ENCODE measurements around the gene CRMP1.
"Not testable (repeated sequence)": the region's sequence is repeated elsewhere in the genome, so short reads cannot be mapped to it uniquely, and the experiment has no call there.

Gene CRMP1

DNA sequence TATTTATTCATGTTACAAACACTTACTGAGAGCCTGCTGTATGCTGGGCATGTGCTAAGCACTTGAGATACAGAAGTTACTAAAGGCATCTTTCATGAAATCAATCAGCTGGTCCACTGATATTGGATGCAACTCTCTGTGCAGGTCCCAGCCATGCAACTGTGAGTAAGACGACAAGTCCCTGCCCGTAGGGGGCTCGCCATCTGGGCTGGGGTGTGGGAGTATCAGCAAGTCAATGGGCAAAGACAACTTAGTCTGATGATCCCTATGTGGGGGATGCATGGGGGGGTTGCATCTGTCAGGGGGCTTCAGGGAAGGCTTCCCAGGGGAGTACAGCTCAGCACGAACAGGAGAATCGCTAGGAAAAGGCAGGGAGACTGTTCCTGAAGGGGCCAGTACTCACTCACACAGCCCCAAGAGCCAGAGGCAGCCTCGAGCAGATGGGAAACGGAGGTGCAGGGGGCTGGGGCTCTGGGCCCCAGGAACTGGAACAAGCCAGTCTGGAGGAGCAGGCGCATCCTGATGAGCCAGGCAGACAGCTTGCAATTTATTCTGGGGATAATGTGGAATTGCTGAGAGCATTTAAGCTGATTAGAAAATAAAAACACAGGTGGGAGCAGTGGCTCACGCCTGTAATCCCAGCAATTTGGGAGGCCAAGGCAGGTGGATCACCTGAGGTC lies 40.2 kb downstream of the CRMP1 start:
- DNase-seq, result no peak

DNA sequence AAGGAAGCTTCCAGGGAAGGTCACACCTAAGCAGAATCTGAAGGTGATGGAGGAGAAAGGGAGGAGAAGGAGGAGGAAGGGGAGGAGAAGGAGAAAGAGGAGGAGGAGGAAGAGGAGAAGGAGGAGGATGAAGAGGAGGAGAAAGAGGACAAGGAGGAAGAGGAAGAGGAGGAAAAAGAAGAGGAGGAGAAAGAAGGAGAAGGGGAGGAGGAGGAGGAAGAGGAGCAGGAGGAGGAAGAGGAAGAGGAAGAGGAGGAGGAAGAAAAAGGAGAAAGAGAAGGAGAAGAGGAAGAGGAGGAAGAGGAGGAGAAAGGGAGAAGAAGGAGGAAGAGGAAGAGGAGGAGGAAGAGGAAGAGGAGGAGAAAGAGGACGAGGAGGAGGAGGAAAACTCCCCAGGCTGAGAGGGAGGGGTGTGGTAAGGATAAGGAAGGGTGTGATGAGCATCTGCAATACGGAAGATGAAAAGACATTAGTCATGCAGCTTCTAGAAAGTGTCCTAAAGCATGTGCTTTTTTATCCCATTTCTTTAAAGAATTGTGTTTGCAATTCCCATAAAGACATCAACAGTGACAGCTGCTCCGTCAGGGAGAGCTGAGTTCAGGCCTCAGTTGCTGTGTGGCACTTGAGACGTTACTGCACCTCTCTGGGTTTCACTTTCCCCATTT lies 41.1 kb downstream of the CRMP1 start:
- no peak for DNase-seq

DNA sequence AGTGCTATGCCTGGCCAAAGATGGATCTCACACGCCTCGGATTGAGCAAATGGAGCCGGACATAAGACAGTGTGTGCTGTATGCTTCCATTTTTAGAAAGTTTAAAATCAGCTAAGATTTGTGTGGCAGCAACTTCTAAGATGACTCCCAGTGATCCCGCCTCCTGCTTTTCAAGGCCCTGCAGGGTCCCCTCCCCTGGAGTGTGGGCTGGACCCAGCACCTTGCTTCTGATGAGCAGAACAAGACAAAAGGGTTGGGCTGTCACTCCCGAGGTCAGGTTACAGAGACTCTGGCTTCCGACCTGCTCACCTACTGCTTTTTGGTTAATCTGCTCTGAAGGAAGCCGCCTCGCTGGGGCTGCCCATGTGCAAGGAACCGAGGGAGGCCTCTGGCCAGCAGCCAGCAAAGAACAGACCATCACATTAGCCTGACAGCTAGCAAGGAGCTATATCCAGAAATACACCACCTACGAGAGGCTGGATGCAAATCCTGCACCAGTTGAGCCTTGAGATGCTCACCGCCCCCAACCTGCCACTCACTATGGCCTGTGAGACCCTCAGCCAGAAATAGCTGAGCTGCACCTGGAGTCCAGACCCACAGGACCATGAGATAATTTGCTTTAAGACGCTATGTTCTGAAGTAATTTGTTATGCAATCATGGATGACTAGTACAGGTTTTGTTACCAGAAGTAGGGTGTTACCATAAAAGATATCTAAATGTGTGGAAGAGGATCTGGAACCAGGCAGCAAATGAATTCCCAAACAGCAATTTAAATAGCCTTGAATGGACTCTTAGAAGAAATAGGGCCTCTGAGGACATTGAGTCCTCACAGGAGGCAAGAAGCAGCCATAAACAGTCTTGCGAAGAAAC lies 47.6 kb downstream of the CRMP1 start:
- no peak for DNase-seq

DNA sequence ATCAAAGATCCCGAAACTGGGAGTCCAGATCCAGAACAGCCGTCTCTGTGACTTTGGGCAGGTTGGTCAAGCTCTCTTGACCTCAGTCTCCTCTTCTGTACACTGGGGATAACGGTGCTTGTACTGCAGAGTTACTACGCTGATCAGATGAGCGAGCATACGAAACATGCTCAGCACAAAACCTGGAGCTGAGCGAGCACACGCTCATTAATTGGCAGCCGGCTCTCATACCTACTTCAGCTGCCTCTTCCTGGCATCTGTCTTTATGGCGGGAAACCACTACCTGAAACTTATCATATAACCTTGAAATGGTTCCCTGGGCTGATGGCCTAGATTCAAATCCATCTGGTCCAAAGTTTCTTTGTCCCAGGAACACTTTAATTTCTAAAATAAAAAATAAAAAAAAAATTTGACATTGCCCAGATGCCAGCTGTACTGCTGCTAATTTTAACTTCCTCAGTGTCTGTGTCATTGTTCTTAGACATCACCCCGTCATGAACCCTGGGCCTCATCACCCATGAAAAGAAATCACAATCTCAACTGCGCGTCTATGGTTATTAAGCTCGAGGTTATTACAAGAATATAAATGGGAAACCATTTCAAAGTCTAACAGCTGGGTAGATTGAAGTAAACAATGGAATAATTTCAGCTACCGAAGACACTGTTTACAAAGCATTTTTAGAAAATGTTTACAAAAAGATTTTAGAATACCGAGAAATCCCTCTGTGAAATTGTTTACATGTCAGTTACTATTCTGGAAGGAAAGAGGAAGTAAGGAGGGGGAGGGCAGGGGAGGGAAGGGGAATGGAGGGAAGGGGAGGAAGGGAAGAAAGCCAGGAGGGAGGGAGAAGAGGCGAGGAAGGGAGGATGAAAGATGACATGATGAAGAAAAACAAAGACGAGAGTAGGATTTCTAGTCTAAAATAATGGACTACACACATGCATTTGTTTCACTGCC lies 49.0 kb downstream of the CRMP1 start:
- DNase-seq, result no peak

DNA sequence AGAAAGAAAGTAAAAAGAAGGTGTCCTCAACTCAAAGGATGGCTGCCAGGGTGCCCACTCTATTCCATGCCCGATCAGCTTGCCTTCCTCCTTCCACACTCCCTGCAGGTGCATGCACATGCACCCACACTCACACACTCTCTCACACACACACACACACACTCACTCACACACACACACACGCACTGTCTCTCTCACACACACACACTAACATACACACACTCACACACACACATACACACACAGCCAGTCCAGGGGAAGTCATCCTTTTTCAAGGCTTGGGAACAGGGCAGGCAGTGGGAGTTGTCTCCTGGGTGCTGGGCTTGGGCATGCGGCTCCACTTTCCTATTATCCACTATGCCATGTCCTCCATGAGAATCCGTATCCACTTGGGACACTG lies 50.4 kb downstream of the CRMP1 start:
- DNase-seq, result no peak

DNA sequence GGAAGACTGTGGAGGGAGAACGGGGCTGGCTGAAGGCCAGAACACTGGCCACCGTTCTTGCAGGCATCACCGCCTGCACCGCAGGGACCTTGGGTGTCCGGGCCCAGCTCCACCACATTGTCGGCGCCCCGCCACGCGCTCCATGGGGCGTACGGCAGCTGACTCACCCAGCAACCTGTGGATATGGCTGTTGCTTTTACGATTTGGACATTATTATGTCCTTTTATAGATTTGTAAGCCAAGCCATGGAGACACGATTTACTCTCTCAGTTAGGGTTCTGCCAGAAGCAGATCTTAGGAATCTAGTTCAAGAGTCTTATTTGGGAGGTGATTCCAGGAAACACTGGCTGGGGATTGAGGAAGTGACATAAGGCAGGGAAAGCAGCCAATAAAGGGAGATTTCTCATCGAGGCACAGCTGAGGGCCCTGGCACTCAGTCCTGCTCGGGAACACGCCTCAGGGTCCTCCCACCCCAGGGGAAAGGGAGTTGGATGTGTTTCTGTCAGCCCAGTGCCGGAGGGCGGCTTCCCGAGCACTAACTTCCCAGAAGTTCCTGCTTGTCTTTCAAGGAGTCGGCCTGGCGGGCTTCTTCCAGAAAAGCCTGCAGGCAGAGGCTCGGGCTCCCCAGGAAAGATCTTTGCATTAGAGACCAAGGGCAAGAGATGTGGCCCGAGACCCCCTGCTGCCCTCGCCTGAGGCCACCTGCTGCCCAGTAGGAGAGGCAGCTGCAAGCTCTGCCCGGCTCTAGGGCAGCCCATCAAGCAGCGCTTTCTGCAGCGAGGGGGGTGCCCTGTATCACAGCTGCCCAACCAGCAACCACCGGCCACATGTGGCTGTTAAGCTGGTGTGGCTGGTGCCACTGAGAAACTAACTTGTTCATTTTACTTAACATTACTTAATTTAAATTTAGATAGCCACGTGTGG lies 52.9 kb downstream of the CRMP1 start:
- no peak for DNase-seq

DNA sequence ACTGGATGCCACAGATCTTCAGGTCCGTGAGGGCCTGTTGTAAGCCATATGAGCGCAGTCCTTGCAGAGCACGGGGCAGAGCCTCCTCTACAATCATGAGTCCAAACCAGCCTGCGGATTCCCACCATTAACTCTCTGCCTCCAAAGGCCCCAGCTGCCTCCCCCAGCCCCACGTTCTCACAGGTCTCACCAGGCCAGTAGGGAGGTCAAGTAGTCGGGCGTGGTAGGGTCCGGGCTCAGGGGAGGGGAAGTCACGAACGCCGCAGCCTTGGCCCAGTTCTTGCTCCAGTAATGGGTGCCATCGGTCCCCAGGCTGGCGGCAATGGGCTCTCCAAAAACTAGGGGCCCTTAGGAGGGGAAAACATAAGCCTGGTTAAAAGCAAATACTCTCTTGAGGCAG lies 53.6 kb downstream of the CRMP1 start:
- DNase-seq, result no peak

DNA sequence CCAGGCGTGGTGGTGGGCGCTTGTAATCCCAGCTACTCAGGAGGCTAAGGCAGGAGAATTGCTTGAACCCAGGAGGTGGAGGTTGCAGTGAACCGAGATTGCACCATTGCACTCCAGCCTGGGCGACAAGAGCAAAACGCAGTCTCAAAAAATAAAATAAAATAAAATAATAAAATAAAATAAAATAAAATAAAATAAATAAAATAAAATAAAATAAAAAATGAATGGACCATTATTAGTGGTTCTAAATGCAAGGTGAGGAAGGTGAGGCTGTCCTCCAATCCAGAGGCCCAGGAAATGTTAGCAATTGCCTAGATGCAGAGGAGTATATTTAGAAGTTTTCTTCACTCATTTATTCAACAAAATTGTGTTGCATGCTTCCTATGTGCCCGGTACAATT lies 55.4 kb downstream of the CRMP1 start:
- not testable (repeated sequence) for DNase-seq

DNA sequence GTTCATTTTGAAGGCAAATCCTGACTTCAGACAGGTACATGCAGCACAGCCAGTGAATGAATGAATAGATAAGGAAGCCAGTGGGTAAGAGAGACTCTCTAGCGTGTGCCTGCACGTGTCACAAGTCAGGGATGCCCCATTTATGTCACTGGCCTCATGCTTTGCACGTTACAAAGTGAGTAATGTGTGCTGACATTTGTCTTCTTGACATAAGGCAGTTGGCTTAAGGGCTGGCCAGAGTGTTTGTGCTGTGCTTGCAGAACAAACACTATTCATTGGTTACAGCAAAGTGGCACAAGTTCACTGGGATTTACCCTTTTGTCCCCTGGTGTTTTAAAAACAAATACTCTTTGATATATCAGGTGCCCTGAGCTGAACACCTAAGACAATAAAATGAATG lies 55.9 kb downstream of the CRMP1 start:
- DNase-seq, result no peak

DNA sequence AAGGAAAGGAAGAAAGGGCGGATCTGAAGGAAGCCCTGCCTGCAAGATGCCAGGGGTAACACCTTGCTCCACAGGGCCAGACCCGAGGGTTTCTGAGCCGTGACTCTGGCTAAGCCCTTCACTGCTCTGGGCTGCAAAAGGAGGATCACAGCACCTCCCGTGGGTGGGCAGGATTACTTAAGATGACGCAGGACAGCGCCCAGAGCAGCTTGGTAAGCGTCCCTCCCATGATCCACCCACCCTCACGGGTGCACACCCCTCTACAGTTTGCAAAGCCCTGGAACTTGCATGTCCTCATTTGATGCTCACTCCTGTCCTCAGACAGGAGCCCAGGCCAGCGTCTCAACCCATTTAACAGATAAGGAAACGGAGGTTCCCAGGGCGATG lies 64.9 kb downstream of the CRMP1 start:
- no peak for DNase-seq

DNA sequence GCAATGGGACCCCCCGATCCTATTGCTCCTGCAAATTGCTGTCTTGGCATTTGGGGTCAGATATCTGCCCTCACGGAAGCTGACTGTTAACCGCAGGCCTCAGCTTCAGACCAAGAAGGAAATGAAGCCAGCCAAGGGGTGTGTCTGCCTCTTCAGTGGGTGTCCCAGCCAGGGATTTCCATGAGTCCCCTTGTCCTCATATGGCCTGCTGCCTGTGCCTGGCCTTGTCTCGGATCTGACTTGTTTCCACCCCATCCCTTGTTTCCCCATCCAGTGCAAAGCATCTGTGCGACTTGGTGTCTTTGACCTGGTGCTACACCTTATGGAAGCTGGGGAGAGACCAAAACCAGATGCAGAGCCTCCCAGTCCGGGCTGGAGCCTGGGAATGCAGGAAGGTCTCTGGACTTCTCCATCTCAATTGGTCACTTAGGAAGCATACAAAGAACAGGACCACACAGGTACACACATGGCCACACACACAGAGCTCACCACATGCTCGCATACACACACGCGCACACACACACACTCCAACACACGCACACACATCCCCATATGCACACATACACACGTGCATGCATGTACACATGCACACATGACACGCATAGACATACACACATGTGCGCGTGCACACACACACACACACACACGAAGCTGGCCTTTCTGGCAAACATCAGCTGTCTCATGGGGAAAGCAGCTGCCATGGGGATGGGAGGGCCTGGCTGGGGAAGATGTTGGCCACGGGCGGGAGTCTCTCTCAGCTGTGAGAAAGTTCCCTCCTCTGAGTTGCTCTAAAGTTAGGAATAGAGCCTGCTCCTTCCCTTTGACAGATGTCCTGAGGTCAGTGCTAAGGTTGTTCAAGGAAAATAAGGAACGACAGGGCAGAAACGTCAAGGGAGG lies 65.5 kb downstream of the CRMP1 start:
- no peak for DNase-seq

DNA sequence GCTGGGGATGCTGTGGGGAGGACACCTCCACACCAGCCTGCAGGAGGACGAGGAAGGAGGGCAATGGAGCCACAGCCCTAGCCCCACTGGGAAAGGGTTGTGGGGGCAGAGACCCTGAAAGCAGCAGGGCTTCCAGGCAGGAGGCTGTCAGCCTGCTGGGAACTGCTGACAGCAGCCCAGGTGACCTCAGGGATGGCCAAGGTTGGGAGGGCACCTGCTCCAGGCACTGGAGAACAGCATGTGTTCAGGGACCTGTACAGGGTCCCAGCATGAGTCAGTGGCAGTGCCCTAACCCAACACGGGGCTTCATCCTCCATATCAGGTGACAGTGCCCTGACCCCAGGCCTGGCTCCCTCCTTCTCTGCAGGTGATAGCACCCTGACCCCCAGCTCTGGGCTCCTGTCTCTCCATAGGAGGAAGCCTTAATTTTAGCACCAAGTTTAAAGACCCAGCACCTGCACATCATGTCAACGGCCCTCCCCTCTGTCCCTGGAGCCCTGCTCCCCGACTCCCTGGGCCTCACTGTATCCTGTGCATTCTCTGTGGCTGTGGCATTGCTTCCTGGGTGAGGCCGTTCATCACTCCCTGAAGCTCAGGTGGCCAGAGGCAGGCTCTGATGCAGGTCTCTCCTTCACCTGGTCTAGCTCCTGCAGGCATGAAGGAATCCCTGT lies 66.3 kb downstream of the CRMP1 start:
- DNase-seq, result no peak

DNA sequence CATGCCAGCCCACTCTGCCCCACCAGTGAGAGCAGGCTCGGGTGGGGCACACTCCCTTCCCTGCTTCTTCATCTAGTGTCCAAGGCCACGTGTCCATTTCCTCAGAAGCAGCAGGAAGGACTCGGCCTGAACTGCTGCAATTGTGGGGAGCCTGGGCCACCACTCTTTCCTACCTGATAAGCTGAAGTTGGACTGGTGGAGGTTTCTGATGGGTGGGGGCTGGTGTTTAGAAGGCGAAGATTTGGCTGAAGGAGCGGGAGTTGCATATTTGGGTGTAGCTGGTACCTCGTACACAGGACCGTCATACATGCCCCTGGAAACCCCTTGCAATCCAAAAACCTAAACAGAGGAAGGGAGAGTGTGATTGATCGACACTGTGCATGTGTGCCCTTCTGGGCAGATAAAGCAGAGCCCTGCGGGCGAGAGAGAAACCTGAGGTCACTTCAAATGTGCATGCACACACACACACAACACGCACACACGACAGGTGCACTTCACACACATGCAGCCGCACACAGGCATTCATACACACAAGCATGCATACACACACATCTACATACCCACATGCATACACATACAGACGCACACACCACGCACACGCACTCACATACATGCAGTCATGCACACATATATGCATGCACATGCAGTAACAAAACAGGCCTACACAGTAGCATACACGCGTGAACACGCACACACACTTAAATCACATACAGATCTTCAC lies 67.4 kb downstream of the CRMP1 start:
- no peak for DNase-seq

DNA sequence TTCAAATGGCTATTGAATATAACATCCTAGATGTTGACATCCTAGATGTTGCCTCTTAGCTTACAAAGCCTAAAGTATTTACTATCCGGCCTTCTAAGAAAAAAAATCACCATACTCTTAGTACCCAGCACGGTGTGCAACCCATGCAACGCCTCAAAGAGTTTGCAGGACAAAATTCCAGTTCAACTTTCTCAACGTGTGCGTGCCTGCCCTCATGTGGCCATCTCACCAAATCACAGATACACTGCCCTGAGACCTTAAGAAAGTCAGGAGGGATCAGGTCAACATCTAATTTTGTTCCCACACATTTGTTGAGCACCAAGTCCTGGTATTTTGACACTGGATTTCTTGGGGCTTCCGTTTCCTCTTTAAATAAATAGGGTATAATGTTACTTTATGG lies 68.3 kb downstream of the CRMP1 start:
- no peak for DNase-seq

DNA sequence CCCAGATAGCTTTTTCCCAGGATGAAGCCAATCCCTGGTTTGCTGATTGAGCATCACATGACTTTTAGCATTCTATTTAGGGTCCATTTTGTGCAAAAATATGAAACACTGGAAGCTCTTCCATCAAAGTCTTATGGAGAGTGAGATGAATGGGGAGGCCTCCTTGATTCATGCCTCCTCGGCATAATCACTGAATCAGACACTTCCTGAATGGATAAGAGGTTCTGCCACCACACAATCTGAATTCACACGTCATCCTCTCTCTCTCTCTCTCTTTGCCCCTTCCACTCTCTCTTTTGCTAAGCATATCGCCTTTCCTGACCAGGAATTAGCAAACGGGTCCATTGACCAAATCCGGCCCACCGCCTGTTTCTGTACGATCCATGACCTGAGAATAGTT lies 68.7 kb downstream of the CRMP1 start:
- no peak for DNase-seq

DNA sequence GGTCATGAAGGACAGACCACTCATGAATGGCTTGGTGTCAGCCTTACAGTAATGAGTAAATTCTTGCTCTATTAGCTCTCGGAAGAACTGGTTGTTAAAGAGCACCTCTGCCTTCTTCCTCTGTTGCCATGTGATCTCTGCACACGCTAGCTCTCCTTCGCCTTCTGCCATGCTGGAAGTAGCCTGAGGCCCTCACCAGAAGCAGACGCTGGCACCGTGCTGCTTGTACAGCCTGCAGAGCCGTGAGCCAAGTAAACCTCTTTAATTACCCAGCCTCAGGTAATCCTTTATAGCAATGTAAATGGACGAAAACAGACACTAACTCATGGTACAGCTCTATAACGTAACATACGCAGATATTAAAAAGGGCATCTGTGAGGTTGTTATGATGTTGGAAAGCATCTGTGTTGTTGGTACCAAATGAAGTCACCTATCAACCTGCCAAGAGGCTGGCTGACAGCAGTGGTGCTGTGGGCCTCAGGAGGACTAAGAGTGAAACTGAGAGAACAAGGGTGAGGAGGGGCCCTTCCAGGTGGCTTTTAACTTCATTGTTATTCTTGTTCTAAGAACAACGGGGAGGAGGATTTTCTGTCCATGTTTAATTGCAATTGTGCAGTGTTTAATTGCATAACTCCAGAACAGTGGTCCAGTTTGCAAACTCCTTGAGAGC lies 69.2 kb downstream of the CRMP1 start:
- no peak for DNase-seq

DNA sequence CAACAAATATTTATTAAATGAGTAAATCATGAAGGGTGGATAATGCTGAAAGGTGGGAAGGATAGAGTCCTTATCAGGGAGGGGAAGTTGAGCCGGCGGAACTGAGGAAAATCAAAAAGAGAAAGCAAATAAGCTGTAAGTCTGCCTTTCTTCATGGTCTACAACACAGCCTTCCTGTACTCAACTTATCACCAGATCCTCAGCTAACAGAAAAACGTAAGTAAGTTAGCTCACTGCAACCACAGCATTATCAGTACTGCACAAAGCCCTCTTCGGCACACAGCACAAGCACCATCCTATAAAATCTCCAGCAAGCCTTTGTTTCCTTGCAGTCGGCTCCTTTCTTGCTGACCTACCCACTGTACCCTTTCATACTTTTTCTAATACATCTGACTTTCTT lies 70.3 kb downstream of the CRMP1 start:
- DNase-seq, result no peak

DNA sequence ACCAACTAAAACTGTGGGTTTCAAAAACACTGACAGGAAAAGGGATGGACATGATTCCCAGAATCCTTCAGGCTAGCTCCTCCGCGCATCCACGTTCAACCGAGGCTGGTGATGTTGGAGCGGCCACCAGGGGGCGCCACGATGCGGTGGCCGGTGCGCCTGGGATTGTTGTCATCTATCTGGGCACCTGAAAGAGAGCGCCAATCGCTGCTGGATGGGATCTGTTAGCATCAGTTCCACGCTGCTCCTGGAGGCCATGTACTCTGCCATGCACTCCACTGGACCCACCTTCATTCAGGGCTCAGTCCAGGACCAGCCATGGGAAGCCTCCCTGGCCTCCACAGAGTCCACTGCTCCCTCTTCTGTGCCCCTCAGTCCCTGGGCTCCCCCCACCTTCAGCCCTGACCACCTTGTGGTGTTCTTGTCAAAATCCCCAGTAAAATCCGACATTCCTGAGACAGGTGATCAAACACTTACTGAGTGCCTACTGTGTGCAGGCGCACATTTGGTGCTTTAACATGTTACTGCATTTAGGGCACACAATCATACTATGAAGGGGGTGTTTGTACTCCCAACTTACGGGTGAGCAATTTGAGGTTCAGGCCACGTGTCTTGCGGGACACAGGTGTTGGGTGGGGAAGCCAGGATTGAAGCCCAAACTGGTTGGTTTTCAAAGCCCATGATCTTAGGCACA lies 71.1 kb downstream of the CRMP1 start:
- no peak for DNase-seq

Data from CD4-positive, alpha-beta T cell treated with Interferon alpha-2 for 1 hour (primary cell).